ENCODE measurements around the gene PTGR3. TPM values are rescaled to one million over a fixed set of nuclear protein-coding genes. Genes with fewer than 3 reads are reported as not detected.

PTGR3 gene
- total RNA-seq, 1 experiment from 2014 or later, result 13.8 TPM

DNA sequence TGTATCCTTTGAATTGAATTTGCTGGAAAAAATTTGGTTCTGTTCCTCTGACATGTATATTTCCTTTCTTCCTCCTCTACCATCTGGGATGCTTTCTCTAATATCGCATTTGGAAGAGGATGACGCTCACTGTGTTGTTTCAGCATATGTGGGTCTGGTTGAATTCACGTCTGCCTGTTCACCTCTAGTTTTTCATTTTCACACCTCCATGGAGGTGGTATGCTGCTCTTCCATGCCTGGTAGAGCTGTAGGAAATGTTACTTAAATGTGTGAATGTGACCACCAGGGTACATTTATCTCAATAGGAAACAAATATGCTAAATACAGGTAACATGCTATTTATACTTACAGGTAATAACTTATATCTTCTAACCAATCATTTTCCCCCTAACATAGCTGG lies 46.2 kb upstream of the PTGR3 start:
- Mint-ChIP-seq H3K4me1 (0 out of 2 replicates have a peak, but pooled peaks cover under 1% of the 10 kb centered on the region), H3K36me3 (no peaks in the 10 kb centered on the region), H3K9me3 (no peaks in the 10 kb centered on the region), H3K4me3 (no peak overlapping the region), H3K27me3 (ENCODE audit: low read depth) (no peaks in the 10 kb centered on the region), H3K27ac (no peak overlapping the region; the same call in 1 of the 2 replicates)
- CTCF ChIA-PET, result interaction anchor here (0.6 kb wide), 1 partner anchor 195 kb away, joined by 3 read pairs; no protein-coding TSS in a partner anchor
- DNase-seq (ENCODE audit: low spot score) (no peak), ATAC-seq (no peak)
- POLR2A ChIA-PET, result no interaction called here
- no peak for TF ChIP-seq ZNF416 (CRISPR knock-in tag; IDR thresholded peaks at IDR 0.05)
- TF ChIP-seq TP53 (CRISPR knock-in tag; IDR thresholded peaks at IDR 0.05), result no peak

DNA sequence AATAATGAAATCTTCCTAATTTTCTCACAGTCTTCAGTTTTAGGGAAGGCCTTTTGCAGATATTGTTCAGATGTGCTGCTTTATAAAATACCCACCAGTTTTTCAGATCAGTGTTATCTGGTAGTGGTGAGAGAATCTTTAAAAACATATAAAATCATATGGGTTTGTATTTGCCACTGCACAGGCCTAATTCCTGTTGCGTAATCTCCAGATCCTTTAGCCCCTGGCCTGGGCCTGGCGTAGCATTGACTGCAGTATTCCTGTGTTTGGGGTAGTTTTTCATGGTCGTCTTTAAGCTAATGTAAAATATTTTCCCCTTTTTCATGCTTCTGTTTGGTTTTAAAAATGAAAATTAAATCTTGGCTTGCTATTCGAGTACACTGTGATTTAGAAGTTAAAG lies 44.8 kb upstream of the PTGR3 start:
- Mint-ChIP-seq H3K36me3 (no peaks in the 10 kb centered on the region), H3K4me1 (no peaks in the 10 kb centered on the region), H3K27me3 (ENCODE audit: low read depth) (no peaks in the 10 kb centered on the region), H3K4me3 (no peak overlapping the region), H3K9me3 (no peaks in the 10 kb centered on the region), H3K27ac (no peak overlapping the region)
- TF ChIP-seq, protein P1, sequence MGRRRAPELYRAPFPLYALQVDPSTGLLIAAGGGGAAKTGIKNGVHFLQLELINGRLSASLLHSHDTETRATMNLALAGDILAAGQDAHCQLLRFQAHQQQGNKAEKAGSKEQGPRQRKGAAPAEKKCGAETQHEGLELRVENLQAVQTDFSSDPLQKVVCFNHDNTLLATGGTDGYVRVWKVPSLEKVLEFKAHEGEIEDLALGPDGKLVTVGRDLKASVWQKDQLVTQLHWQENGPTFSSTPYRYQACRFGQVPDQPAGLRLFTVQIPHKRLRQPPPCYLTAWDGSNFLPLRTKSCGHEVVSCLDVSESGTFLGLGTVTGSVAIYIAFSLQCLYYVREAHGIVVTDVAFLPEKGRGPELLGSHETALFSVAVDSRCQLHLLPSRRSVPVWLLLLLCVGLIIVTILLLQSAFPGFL (CRISPR knock-in tag; IDR thresholded peaks at IDR 0.05; ENCODE audit: borderline replicate concordance), result no peak
- TF ChIP-seq ELF4 (CRISPR knock-in tag; IDR thresholded peaks at IDR 0.05; ENCODE audit: low read depth), result no peak
- TF ChIP-seq, protein P2, sequence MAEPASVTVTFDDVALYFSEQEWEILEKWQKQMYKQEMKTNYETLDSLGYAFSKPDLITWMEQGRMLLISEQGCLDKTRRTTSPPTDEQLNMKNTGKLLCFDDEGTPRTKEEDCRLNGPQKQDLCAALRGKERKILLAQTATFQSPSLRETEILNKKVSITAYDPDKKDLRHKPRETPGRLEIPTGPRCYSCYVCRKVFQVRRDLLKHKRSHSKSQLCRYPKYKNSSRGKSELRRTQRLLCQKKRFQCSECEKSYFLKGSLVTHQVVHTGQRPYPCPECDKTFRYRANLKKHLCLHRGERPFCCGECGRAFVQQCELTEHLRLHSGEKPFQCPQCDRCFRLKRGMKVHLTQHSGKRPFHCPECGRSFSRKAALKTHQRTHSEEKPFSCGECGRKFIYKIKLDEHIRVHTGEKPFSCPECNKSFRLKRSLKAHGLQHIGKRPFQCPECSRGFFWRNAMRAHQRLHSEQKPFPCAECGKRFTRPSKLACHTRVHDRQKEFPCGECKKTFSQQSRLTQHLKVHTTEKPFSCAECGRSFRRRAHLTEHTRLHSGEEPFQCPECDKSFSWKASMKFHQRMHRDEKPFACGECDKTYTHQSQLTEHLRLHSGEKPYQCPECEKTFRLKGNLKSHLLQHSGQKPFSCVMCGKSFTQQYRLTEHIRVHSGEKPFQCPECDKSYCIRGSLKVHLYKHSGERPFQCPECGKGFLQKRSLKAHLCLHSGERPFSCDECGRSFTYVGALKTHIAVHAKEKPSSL (CRISPR knock-in tag; conservative IDR thresholded peaks at IDR 0.05), result no peak
- DNase-seq (ENCODE audit: low spot score) (no peak), ATAC-seq (no peak)
- ChIA-PET CTCF (no interaction called here), POLR2A (no interaction called here)

DNA sequence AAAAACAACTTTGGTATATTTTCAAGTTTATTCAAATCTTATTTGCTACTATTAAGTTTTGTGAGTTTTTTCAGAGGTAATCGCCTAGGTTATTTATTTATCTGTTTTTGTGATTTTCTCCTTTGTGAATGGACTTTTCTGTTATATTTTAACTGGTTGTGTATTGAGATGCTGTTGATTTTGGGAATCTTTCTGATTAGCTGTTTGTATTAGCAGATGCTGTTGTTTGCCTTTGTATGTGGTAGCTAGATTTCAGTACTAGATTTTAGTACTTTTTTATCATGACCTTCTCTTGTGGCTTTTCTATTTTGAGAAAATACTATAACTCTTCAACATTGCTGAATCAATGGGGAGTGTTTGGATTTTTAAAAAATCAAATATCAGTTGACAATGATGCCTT lies 44.1 kb upstream of the PTGR3 start:
- no peak overlapping the region for H3K4me3 Mint-ChIP-seq

More for the DNA sequence above, 44.1 kb upstream of the PTGR3 start:
- ATAC-seq, result no peak
- ChIA-PET POLR2A (no interaction called here), CTCF (no interaction called here)
- no peaks in the 10 kb centered on the region for H3K4me1 Mint-ChIP-seq
- H3K27me3 Mint-ChIP-seq (ENCODE audit: low read depth), result no peaks in the 10 kb centered on the region
- no peak for DNase-seq (ENCODE audit: low spot score)
- no peak overlapping the region for H3K27ac Mint-ChIP-seq
- TF ChIP-seq, protein P3, sequence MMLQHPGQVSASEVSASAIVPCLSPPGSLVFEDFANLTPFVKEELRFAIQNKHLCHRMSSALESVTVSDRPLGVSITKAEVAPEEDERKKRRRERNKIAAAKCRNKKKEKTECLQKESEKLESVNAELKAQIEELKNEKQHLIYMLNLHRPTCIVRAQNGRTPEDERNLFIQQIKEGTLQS (CRISPR knock-in tag; conservative IDR thresholded peaks at IDR 0.05), result no peak
- TF ChIP-seq ZNF317 (CRISPR knock-in tag; IDR thresholded peaks at IDR 0.05; ENCODE audit: borderline replicate concordance, low read depth), result no peak
- no peak for TF ChIP-seq NR2C2 (CRISPR knock-in tag; IDR thresholded peaks at IDR 0.05)
- TF ChIP-seq, protein P4, sequence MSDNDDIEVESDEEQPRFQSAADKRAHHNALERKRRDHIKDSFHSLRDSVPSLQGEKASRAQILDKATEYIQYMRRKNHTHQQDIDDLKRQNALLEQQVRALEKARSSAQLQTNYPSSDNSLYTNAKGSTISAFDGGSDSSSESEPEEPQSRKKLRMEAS (CRISPR knock-in tag; IDR thresholded peaks at IDR 0.05), result no peak
- TF ChIP-seq, protein P1 (CRISPR knock-in tag; IDR thresholded peaks at IDR 0.05; ENCODE audit: borderline replicate concordance), result no peak
- TF ChIP-seq, protein P5, sequence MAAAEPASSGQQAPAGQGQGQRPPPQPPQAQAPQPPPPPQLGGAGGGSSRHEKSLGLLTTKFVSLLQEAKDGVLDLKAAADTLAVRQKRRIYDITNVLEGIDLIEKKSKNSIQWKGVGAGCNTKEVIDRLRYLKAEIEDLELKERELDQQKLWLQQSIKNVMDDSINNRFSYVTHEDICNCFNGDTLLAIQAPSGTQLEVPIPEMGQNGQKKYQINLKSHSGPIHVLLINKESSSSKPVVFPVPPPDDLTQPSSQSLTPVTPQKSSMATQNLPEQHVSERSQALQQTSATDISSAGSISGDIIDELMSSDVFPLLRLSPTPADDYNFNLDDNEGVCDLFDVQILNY (CRISPR knock-in tag; IDR thresholded peaks at IDR 0.05), result no peak
- TF ChIP-seq NR1H2 (CRISPR knock-in tag; IDR thresholded peaks at IDR 0.05), result no peak
- TF ChIP-seq NFATC4 (CRISPR knock-in tag; IDR thresholded peaks at IDR 0.05), result no peak
- TF ChIP-seq, protein P6, sequence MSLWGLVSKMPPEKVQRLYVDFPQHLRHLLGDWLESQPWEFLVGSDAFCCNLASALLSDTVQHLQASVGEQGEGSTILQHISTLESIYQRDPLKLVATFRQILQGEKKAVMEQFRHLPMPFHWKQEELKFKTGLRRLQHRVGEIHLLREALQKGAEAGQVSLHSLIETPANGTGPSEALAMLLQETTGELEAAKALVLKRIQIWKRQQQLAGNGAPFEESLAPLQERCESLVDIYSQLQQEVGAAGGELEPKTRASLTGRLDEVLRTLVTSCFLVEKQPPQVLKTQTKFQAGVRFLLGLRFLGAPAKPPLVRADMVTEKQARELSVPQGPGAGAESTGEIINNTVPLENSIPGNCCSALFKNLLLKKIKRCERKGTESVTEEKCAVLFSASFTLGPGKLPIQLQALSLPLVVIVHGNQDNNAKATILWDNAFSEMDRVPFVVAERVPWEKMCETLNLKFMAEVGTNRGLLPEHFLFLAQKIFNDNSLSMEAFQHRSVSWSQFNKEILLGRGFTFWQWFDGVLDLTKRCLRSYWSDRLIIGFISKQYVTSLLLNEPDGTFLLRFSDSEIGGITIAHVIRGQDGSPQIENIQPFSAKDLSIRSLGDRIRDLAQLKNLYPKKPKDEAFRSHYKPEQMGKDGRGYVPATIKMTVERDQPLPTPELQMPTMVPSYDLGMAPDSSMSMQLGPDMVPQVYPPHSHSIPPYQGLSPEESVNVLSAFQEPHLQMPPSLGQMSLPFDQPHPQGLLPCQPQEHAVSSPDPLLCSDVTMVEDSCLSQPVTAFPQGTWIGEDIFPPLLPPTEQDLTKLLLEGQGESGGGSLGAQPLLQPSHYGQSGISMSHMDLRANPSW (CRISPR knock-in tag; conservative IDR thresholded peaks at IDR 0.05; ENCODE audit: low read depth), result no peak
- TF ChIP-seq, protein P7, sequence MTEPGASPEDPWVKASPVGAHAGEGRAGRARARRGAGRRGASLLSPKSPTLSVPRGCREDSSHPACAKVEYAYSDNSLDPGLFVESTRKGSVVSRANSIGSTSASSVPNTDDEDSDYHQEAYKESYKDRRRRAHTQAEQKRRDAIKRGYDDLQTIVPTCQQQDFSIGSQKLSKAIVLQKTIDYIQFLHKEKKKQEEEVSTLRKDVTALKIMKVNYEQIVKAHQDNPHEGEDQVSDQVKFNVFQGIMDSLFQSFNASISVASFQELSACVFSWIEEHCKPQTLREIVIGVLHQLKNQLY (CRISPR knock-in tag; IDR thresholded peaks at IDR 0.05), result no peak
- TF ChIP-seq IRF2 (CRISPR knock-in tag; IDR thresholded peaks at IDR 0.05; ENCODE audit: borderline replicate concordance, low read depth), result no peak
- no peak for TF ChIP-seq SOX15 (CRISPR knock-in tag; IDR thresholded peaks at IDR 0.05)
- no peak for TF ChIP-seq ATF1 (CRISPR knock-in tag; IDR thresholded peaks at IDR 0.05)
- no peak for TF ChIP-seq KAT7 (CRISPR knock-in tag; IDR thresholded peaks at IDR 0.05; ENCODE audit: borderline replicate concordance)
- TF ChIP-seq, protein P8, sequence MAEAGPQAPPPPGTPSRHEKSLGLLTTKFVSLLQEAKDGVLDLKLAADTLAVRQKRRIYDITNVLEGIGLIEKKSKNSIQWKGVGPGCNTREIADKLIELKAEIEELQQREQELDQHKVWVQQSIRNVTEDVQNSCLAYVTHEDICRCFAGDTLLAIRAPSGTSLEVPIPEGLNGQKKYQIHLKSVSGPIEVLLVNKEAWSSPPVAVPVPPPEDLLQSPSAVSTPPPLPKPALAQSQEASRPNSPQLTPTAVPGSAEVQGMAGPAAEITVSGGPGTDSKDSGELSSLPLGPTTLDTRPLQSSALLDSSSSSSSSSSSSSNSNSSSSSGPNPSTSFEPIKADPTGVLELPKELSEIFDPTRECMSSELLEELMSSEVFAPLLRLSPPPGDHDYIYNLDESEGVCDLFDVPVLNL (CRISPR knock-in tag; IDR thresholded peaks at IDR 0.05; ENCODE audit: borderline replicate concordance, low read depth), result no peak
- no peaks in the 10 kb centered on the region for H3K36me3 Mint-ChIP-seq
- H3K9me3 Mint-ChIP-seq, result no peaks in the 10 kb centered on the region

Measured in WTC11 (cell line).